ENCODE data around the gene KRT4.

GRCh38 chr12:52847335-52848102 is 33.6 kb upstream of the KRT4 start:
- TF ChIP-seq POLR2A (IDR thresholded peaks at IDR 0.05) (no peak), CTCF (IDR thresholded peaks at IDR 0.05) (no peak)
